HG03378 (cell line): Measurements from ENCODE around the gene ITLN1.
"Not testable (repeated sequence)": the region's sequence is repeated elsewhere in the genome, so short reads cannot be mapped to it uniquely, and the experiment has no call there.

Experiments used
- ATAC-seq: cut with Tn5 transposase; IDR thresholded peaks from one replicate; pipeline ENCODE4 v1.9.1; 2021; ENCODE audit warnings: mild to moderate bottlenecking, moderate library complexity; ENCODE audit not compliant: unreplicated experiment

ITLN1 gene

GRCh38 chr1:160885042-160885441, at the start of gene ITLN1:
ITLN1 (minus strand) TSS chr1:160885180; CDS start chr1:160884877, 303 bp downstream.
- no peak for ATAC-seq

GRCh38 chr1:160933305-160933704, 48.3 kb upstream of the ITLN1 start:
- not testable (repeated sequence) for ATAC-seq

- no peak for ATAC-seq
Measured at GRCh38 chr1:160925652-160926244, 40.8 kb upstream of the ITLN1 start.

- no peak for ATAC-seq
Measured at GRCh38 chr1:160924791-160925651, 40.0 kb upstream of the ITLN1 start.

- ATAC-seq, result no peak
Measured at GRCh38 chr1:160916666-160917065, 31.7 kb upstream of the ITLN1 start.

- not testable (repeated sequence) for ATAC-seq
Measured at GRCh38 chr1:160913229-160913628, 28.2 kb upstream of the ITLN1 start.

- no peak for ATAC-seq
Measured at GRCh38 chr1:160911925-160912324, 26.9 kb upstream of the ITLN1 start.

- no peak for ATAC-seq
Measured at GRCh38 chr1:160911441-160911840, 26.5 kb upstream of the ITLN1 start.

GRCh38 chr1:160910170-160910750, 25.3 kb upstream of the ITLN1 start:
- ATAC-seq, result no peak

GRCh38 chr1:160907976-160908375, 23.0 kb upstream of the ITLN1 start:
- no peak for ATAC-seq

- no peak for ATAC-seq
Measured at GRCh38 chr1:160905617-160905989, 20.6 kb upstream of the ITLN1 start.

GRCh38 chr1:160904783-160905616, 20.0 kb upstream of the ITLN1 start:
- no peak for ATAC-seq

- ATAC-seq, result not testable (repeated sequence)
Measured at GRCh38 chr1:160902251-160902650, 17.3 kb upstream of the ITLN1 start.

GRCh38 chr1:160901768-160902167, 16.8 kb upstream of the ITLN1 start:
- no peak for ATAC-seq

GRCh38 chr1:160900683-160901082, 15.7 kb upstream of the ITLN1 start:
- ATAC-seq, result not testable (repeated sequence)

- ATAC-seq, result not testable (repeated sequence)
Measured at GRCh38 chr1:160894368-160895135, 9.6 kb upstream of the ITLN1 start.

GRCh38 chr1:160891474-160891873, 6.5 kb upstream of the ITLN1 start:
- ATAC-seq, result no peak

GRCh38 chr1:160888926-160889325, 3.9 kb upstream of the ITLN1 start:
- no peak for ATAC-seq

GRCh38 chr1:160887071-160887470, 2.1 kb upstream of the ITLN1 start:
- ATAC-seq, result no peak

- ATAC-seq, result no peak
Measured at GRCh38 chr1:160884579-160884978, 401 bp downstream of the ITLN1 start.
